Hematopoietic multipotent progenitor cell treated with erythropoietin and hydrocortisone succinate and interleukin-3 and kit ligand, for 4 days (in vitro differentiated cells): ENCODE data around the gene MYCL.
"Not testable (repeated sequence)": the region's sequence is repeated elsewhere in the genome, so short reads cannot be mapped to it uniquely, and the experiment has no call there.

Source experiments
- DNase-seq: peaks from one replicate; pipeline ENCODE4 v3.0.0-alpha.2; 2015

Gene MYCL

GRCh38 chr1:39915499-39916129 lies 13.9 kb upstream of the MYCL start:
- no peak for DNase-seq

GRCh38 chr1:39913136-39913535 lies 11.4 kb upstream of the MYCL start:
- DNase-seq = not testable (repeated sequence)

- DNase-seq = no peak
Measured at GRCh38 chr1:39910263-39910662, 8.5 kb upstream of the MYCL start.

- no peak for DNase-seq
Measured at GRCh38 chr1:39908534-39908933, 6.8 kb upstream of the MYCL start.

- DNase-seq = no peak
Measured at GRCh38 chr1:39907528-39908453, 6.1 kb upstream of the MYCL start.

- DNase-seq = no peak
Measured at GRCh38 chr1:39905172-39905571, 3.5 kb upstream of the MYCL start.

GRCh38 chr1:39902460-39902807 lies 717 bp upstream of the MYCL start:
- no peak for DNase-seq

GRCh38 chr1:39901464-39901713 lies 328 bp downstream of the MYCL start:
- DNase-seq = peak; percentile 43

- no peak for DNase-seq
Measured at GRCh38 chr1:39900662-39901463, 854 bp downstream of the MYCL start.

GRCh38 chr1:39899611-39900538 lies 1.8 kb downstream of the MYCL start:
- DNase-seq = no peak

- DNase-seq = peak; percentile 26
Measured at GRCh38 chr1:39898648-39899603, 2.8 kb downstream of the MYCL start.

GRCh38 chr1:39898191-39898590 lies 3.5 kb downstream of the MYCL start:
- no peak for DNase-seq

- no peak for DNase-seq
Measured at GRCh38 chr1:39896909-39897685, 4.6 kb downstream of the MYCL start.

- DNase-seq = no peak
Measured at GRCh38 chr1:39895731-39896480, 5.8 kb downstream of the MYCL start.

GRCh38 chr1:39894884-39895495 lies 6.7 kb downstream of the MYCL start:
- no peak for DNase-seq

GRCh38 chr1:39892601-39893595 lies 8.8 kb downstream of the MYCL start:
- peak; percentile 53 for DNase-seq

GRCh38 chr1:39890880-39891279 lies 10.8 kb downstream of the MYCL start:
- DNase-seq = no peak

GRCh38 chr1:39890273-39890672 lies 11.4 kb downstream of the MYCL start:
- DNase-seq = peak; percentile 50
